Calu3 (cell line): ENCODE results near the gene MALAT1. TPM values are rescaled to one million over a fixed set of nuclear protein-coding genes. Genes with fewer than 3 reads are reported as not detected.

Experiments used
- BruUV-seq: library from RNA; stranded (reverse); fragments of 400-500 nt; replicated peaks from 2 replicates; lab custom pipeline; 2021; lab: Mats Ljungman, UMichigan
- CTCF ChIA-PET: fragments of 300-600 bp; sonication (Branson Sonifier 250); formaldehyde crosslinking; loops from one replicate; lab custom pipeline; 2022; ENCODE audit warnings: antibody characterized with exemption; lab: Charles Lee
- DNase-seq: peaks from one replicate; pipeline ENCODE4 v3.0.0; 2022
- H3K27ac Mint-ChIP-seq: one replicate; pipeline ENCODE4 v1.8.0; 2022; ENCODE audit warnings: mixed read lengths; ENCODE audit not compliant: unreplicated experiment
- H3K27me3 Mint-ChIP-seq: one replicate; pipeline ENCODE4 v1.8.0; 2022; ENCODE audit warnings: mixed read lengths; ENCODE audit not compliant: unreplicated experiment
- H3K36me3 Mint-ChIP-seq: one replicate; pipeline ENCODE4 v1.8.0; 2022; ENCODE audit warnings: mild to moderate bottlenecking, moderate library complexity, mixed read lengths; ENCODE audit not compliant: insufficient read depth, unreplicated experiment
- H3K4me1 Mint-ChIP-seq: one replicate; pipeline ENCODE4 v1.8.0; 2022; ENCODE audit warnings: mild to moderate bottlenecking, low read depth, mixed read lengths; ENCODE audit not compliant: unreplicated experiment
- H3K4me3 Mint-ChIP-seq: one replicate; pipeline ENCODE4 v1.8.0; 2022; ENCODE audit warnings: mild to moderate bottlenecking, low read depth, moderate library complexity, mixed read lengths; ENCODE audit not compliant: unreplicated experiment
- H3K9me3 Mint-ChIP-seq: one replicate; pipeline ENCODE4 v1.8.0; 2022; ENCODE audit warnings: low read depth, mixed read lengths; ENCODE audit not compliant: unreplicated experiment
- intact Hi-C: fragments of 100-400 bp; cut with micrococcal nuclease; formaldehyde crosslinking; loops from one replicate; pipeline ENCODE4 v1.10.0; 2022; ENCODE audit not compliant: unreplicated experiment
- total RNA-seq: library from RNA; stranded (reverse); gene quantifications from 2 replicates; pipeline ENCODE4 v1.2.3, GENCODE V29; 2022
- TF ChIP-seq, protein P1 (sequence below): fragments of 200-600 bp; IDR thresholded peaks from one replicate; pipeline ENCODE4 v1.8.0; 2022; ENCODE audit warnings: antibody characterized with exemption; ENCODE audit not compliant: unreplicated experiment

The MALAT1 gene
- total RNA-seq, 1 experiment from 2014 or later = 8,437 TPM

DNA sequence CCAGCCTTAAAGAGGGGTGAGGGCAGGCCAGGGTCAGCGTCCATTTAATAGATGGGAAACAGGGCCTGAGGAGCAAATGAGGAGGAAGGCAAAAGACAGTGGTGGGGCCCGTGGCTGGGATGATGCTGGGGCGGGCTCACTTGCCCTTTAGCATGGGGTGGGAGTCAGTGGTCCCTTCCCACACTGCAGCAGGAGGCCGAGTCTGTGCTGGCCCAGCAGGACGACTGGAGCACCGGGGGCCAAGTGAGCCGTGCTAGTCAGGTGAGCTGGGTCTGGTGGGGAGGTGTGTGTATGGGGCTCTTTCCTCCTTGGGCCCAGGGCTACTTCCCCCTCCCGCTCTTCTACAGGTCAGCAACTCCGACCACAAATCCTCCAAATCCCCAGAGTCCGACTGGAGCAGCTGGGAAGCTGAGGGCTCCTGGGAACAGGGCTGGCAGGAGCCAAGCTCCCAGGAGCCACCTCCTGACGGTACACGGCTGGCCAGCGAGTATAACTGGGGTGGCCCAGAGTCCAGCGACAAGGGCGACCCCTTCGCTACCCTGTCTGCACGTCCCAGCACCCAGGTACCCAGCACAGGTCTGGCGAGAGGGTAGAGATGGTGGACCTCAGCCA, 38.9 kb downstream of the MALAT1 start:
- BruUV-seq = no TSS peak
- DNase-seq = no peak
- Mint-ChIP-seq H3K4me3 (no peak overlapping the region), H3K36me3 (peaks cover 77% of the 10 kb centered on the region), H3K9me3 (no peaks in the 10 kb centered on the region), H3K27me3 (no peaks in the 10 kb centered on the region), H3K4me1 (peaks cover 12% of the 10 kb centered on the region), H3K27ac (no peak overlapping the region)
- intact Hi-C loops = no loop called here
- TF ChIP-seq, protein P1, sequence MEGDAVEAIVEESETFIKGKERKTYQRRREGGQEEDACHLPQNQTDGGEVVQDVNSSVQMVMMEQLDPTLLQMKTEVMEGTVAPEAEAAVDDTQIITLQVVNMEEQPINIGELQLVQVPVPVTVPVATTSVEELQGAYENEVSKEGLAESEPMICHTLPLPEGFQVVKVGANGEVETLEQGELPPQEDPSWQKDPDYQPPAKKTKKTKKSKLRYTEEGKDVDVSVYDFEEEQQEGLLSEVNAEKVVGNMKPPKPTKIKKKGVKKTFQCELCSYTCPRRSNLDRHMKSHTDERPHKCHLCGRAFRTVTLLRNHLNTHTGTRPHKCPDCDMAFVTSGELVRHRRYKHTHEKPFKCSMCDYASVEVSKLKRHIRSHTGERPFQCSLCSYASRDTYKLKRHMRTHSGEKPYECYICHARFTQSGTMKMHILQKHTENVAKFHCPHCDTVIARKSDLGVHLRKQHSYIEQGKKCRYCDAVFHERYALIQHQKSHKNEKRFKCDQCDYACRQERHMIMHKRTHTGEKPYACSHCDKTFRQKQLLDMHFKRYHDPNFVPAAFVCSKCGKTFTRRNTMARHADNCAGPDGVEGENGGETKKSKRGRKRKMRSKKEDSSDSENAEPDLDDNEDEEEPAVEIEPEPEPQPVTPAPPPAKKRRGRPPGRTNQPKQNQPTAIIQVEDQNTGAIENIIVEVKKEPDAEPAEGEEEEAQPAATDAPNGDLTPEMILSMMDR = no peak
- CTCF ChIA-PET = no interaction called here

DNA sequence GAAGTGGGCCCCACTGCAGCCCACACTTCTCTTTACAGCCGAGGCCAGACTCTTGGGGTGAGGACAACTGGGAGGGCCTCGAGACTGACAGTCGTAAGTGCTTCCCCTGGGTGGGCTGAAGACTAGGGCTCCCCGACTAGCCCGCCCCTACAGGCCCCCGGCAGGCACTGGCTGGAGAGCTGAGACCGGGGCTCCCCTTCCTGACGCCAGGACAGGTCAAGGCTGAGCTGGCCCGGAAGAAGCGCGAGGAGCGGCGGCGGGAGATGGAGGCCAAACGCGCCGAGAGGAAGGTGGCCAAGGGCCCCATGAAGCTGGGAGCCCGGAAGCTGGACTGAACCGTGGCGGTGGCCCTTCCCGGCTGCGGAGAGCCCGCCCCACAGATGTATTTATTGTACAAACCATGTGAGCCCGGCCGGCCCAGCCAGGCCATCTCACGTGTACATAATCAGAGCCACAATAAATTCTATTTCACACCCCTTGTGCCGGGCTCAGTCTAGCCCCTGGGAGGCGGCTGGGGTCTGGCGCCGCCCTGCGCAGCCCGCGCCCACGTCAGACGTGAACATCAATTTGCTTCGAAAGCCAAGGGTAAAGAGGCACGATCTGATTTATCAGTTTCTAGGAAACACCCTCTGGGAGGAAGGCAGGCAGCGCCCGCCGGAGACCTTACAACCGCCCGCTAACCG, 39.5 kb downstream of the MALAT1 start:
- TSS peak; percentile 75 for BruUV-seq
- Mint-ChIP-seq H3K27me3 (no peaks in the 10 kb centered on the region), H3K27ac (no peak overlapping the region), H3K36me3 (peaks cover 78% of the 10 kb centered on the region), H3K4me1 (peaks cover 15% of the 10 kb centered on the region), H3K9me3 (no peaks in the 10 kb centered on the region), H3K4me3 (no peak overlapping the region)
- no peak for DNase-seq
- intact Hi-C loops = no loop called here
- CTCF ChIA-PET = no interaction called here
- TF ChIP-seq, protein P1 = no peak

DNA sequence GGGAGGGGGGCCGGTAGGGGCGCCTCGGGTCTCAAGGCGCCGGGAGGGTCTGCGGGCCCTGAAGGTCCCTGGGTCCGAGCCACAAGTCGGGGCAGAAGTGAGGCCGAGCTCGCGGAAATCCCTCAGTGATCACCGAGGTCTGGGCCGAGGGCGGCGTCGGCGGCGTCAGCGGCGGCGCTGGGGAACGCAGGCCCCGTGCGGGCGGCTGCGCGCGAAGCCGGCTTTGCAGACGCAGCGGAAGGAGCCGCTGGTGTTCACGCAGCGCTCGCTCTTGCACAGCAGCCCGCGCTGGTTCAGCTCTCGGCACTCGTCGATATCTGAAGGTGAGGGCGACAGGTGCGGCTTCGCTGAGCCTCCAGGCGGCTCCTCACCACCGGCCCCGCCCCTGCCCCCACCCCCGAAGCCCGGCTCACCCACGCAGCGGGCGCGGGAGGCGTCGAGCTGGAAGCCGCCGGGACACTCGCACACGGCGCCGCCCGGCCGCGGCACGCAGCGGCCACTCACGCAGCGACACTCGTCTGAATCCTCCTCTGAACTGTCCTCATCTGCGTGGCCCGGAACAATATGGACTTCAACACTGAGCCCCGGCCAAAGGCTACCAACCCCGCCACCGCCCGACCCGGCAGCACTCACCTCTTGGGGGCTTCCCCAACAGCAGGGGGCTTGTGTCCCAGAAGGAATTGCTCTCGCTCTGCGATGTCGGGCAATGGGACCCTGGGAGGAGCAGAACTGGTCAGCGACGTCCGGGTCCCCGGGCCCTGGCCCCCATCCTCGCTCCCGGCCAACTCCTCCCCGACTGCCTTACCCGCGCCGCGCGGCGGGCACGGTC, 40.3 kb downstream of the MALAT1 start:
- H3K27ac Mint-ChIP-seq = no peak overlapping the region
- peaks cover 15% of the 10 kb centered on the region for H3K4me1 Mint-ChIP-seq
- no peaks in the 10 kb centered on the region for H3K27me3 Mint-ChIP-seq
- BruUV-seq = TSS peak; percentile 63
- peaks cover 75% of the 10 kb centered on the region for H3K36me3 Mint-ChIP-seq
- DNase-seq = no peak
- intact Hi-C loops = no loop called here
- H3K9me3 Mint-ChIP-seq = no peaks in the 10 kb centered on the region
- TF ChIP-seq, protein P1 = no peak
- CTCF ChIA-PET = interaction anchor here (1.9 to 2.9 kb wide), 2 partner anchors 21 to 32 kb away, joined by 7 to 39 read pairs; partner anchors contain the start of genes FAM89B and ZNRD2
- no peak overlapping the region for H3K4me3 Mint-ChIP-seq

DNA sequence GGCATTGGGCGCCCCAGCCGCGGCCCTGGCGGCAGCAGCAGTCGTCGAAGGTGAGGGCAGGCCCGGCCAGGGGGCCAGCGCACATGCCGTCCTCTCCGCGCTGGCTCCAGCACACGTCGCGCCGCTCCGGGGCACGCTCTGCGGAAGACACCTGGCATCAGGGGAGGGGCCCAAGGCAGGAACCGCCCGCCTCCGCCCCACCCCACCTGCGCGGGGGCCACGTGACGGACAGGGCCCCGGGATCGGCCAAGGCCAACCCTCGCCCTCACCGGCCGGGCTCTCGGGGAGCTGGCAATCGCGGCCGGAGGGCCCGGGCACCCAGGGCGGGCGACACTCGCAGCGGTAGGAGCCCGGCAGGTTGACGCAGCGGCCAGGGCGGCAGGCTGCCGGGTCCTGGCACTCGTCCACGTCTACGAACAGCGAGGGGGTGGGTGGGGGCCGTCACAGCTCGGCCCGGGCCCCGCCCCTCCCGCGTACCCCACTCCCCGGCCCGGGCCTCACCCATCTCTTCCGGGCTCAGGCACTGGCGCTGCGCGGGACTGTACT, 41.0 kb downstream of the MALAT1 start:
- BruUV-seq = no TSS peak
- DNase-seq = peak; percentile 24

More for the DNA sequence above, 41.0 kb downstream of the MALAT1 start:
- H3K4me3 Mint-ChIP-seq = peak overlapping the region; percentile 62
- CTCF ChIA-PET = interaction anchor here (0.7 to 2.9 kb wide), 4 partner anchors 19 to 54 kb away, joined by 3 to 39 read pairs (median 6); partner anchors contain the start of genes FAM89B, LTBP3 and ZNRD2
- H3K4me1 Mint-ChIP-seq = peaks cover 16% of the 10 kb centered on the region
- intact Hi-C loops = loop anchor here (2.0 kb wide), 1 partner anchor 31 kb away; the partner anchor contains the start of gene ZNRD2
- H3K9me3 Mint-ChIP-seq = no peaks in the 10 kb centered on the region
- peaks cover 72% of the 10 kb centered on the region for H3K36me3 Mint-ChIP-seq
- H3K27me3 Mint-ChIP-seq = no peaks in the 10 kb centered on the region
- H3K27ac Mint-ChIP-seq = no peak overlapping the region
- TF ChIP-seq, protein P1 = no peak
